ENCODE results near the gene BRD7. TPM values are rescaled to one million over a fixed set of nuclear protein-coding genes. Genes with fewer than 3 reads are reported as not detected.

BRD7 gene
- total and polyA plus RNA-seq, 2 experiments from 2014 or later, result 51.2 to 51.3 TPM

GRCh38 chr16:50295541-50296132 lies 73.2 kb downstream of the BRD7 start:
- Histone ChIP-seq H3K36me3 (replicated peaks; ENCODE audit: insufficient read depth, low read depth) (no peaks in the 10 kb centered on the region), H3K4me3 (no peak overlapping the region), H3K4me2 (no peak overlapping the region), H2AFZ (no peak overlapping the region), H3K4me1 (ENCODE audit: insufficient read depth) (no peaks in the 10 kb centered on the region), H3K79me2 (no peaks in the 10 kb centered on the region), H3K27ac (no peak overlapping the region), H3K9me3 (ENCODE audit: low read depth) (no peaks in the 10 kb centered on the region), H3K9me2 (replicated peaks; ENCODE audit: insufficient read depth) (no peaks in the 10 kb centered on the region), H4K20me1 (ENCODE audit: insufficient read depth, poor library complexity, severe bottlenecking) (no peaks in the 10 kb centered on the region), H3K27me3 (no peaks in the 10 kb centered on the region)
- WGBS (ENCODE audit: low lambda C conversion rate, missing lambda C conversion rate), result 96% methylated on average over 7 of the region's 7 CpGs
- TF ChIP-seq EZH2 (IDR thresholded peaks at IDR 0.05; ENCODE audit: borderline replicate concordance), result no peak
- no peak for TF ChIP-seq CTCF (IDR thresholded peaks at IDR 0.05; ENCODE audit: poor library complexity)
- TF ChIP-seq EZH2phosphoT487 (IDR thresholded peaks at IDR 0.05; ENCODE audit: low read depth, severe bottlenecking, unreplicated experiment), result no peak
- no peak for DNase-seq (ENCODE audit: low spot score)

GRCh38 chr16:50294955-50295354 lies 73.8 kb downstream of the BRD7 start:
- H3K9me2 ChIP-seq (replicated peaks; ENCODE audit: insufficient read depth), result no peaks in the 10 kb centered on the region
- no peaks in the 10 kb centered on the region for H4K20me1 ChIP-seq (ENCODE audit: insufficient read depth, poor library complexity, severe bottlenecking)
- no peak overlapping the region for H3K4me3 ChIP-seq
- no peaks in the 10 kb centered on the region for H3K36me3 ChIP-seq (replicated peaks; ENCODE audit: insufficient read depth, low read depth)
- no peaks in the 10 kb centered on the region for H3K9me3 ChIP-seq (ENCODE audit: low read depth)
- H2AFZ ChIP-seq, result no peak overlapping the region
- TF ChIP-seq EZH2 (IDR thresholded peaks at IDR 0.05; ENCODE audit: borderline replicate concordance) (no peak), CTCF (IDR thresholded peaks at IDR 0.05; ENCODE audit: poor library complexity) (no peak), EZH2phosphoT487 (IDR thresholded peaks at IDR 0.05; ENCODE audit: low read depth, severe bottlenecking, unreplicated experiment) (no peak)
- no peak overlapping the region for H3K4me2 ChIP-seq
- no peaks in the 10 kb centered on the region for H3K79me2 ChIP-seq
- H3K27me3 ChIP-seq, result no peaks in the 10 kb centered on the region
- no peak overlapping the region for H3K27ac ChIP-seq
- H3K4me1 ChIP-seq (ENCODE audit: insufficient read depth), result no peaks in the 10 kb centered on the region
- no peak for DNase-seq (ENCODE audit: low spot score)
- whole genome bisulfite sequencing (ENCODE audit: low lambda C conversion rate, missing lambda C conversion rate), result 95% methylated on average over 4 of the region's 4 CpGs

- Histone ChIP-seq H3K9me2 (replicated peaks; ENCODE audit: insufficient read depth) (no peaks in the 10 kb centered on the region), H3K4me1 (ENCODE audit: insufficient read depth) (no peaks in the 10 kb centered on the region), H4K20me1 (ENCODE audit: insufficient read depth, poor library complexity, severe bottlenecking) (no peaks in the 10 kb centered on the region), H3K9me3 (ENCODE audit: low read depth) (no peaks in the 10 kb centered on the region), H2AFZ (no peak overlapping the region), H3K79me2 (no peaks in the 10 kb centered on the region), H3K27me3 (no peaks in the 10 kb centered on the region), H3K27ac (no peak overlapping the region), H3K36me3 (replicated peaks; ENCODE audit: insufficient read depth, low read depth) (no peaks in the 10 kb centered on the region), H3K4me2 (no peak overlapping the region), H3K4me3 (no peak overlapping the region)
- DNase-seq (ENCODE audit: low spot score), result no peak
- WGBS (ENCODE audit: low lambda C conversion rate, missing lambda C conversion rate), result 94% methylated on average over 16 of the region's 20 CpGs
- TF ChIP-seq EZH2 (IDR thresholded peaks at IDR 0.05; ENCODE audit: borderline replicate concordance), result no peak
Observed at GRCh38 chr16:50293994-50294855, 74.6 kb downstream of the BRD7 start.
